Fibroblast of villous mesenchyme (primary cell): Measurements from ENCODE around the gene SHC1. TPM values are rescaled to one million over a fixed set of nuclear protein-coding genes. Genes with fewer than 3 reads are reported as not detected.

ENCODE experiments used
- DNase-seq: peaks from one replicate; pipeline ENCODE4 v3.0.0-alpha.2; 2010; ENCODE audit warnings: low read depth
- H3K4me3 ChIP-seq: 2 replicates; pipeline ENCODE4 v1.5.1; 2011; ENCODE audit warnings: low read depth, mild to moderate bottlenecking, low read length
- small RNA-seq: library from RNA; depleted of rRNA; stranded (forward); fragments of <200 nt; gene quantifications from one replicate; pipeline ENCODE3, GENCODE V24; 2012
- total RNA-seq: library from RNA; depleted of rRNA; stranded (reverse); fragments of >200 nt; gene quantifications from 2 replicates; pipeline ENCODE4 v1.2.3, GENCODE V29; 2012
- TF ChIP-seq, protein P1 (sequence below): IDR thresholded peaks from 2 replicates; pipeline ENCODE4 v1.5.1; 2012; ENCODE audit warnings: low read depth, mild to moderate bottlenecking, low read length; ENCODE audit not compliant: insufficient read depth

The SHC1 gene
- total RNA-seq, 1 donor: 330 TPM

DNA sequence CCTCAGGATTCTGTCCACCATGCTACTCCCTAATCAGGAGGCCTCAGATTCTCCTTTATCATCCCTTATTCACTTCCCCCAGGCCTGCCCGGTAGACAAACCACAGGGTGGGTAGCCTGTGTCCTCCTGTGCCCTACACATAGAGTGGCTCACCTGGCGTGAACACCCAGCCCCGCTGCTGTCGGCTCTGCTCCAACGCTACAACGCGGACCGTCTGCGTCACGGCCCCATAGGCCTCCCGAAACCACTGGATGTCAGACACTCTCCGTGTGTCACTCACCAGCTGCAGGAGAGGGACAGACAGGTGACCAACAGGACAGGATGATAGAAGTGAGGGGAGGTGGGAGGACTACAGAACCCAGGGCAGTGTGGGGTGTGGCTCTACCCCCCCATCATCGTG lies 44.3 kb downstream of the SHC1 start:
- DNase-seq: no peak
- TF ChIP-seq, protein P1, sequence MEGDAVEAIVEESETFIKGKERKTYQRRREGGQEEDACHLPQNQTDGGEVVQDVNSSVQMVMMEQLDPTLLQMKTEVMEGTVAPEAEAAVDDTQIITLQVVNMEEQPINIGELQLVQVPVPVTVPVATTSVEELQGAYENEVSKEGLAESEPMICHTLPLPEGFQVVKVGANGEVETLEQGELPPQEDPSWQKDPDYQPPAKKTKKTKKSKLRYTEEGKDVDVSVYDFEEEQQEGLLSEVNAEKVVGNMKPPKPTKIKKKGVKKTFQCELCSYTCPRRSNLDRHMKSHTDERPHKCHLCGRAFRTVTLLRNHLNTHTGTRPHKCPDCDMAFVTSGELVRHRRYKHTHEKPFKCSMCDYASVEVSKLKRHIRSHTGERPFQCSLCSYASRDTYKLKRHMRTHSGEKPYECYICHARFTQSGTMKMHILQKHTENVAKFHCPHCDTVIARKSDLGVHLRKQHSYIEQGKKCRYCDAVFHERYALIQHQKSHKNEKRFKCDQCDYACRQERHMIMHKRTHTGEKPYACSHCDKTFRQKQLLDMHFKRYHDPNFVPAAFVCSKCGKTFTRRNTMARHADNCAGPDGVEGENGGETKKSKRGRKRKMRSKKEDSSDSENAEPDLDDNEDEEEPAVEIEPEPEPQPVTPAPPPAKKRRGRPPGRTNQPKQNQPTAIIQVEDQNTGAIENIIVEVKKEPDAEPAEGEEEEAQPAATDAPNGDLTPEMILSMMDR: no peak
- H3K4me3 ChIP-seq: no peak overlapping the region

GRCh38 chr1:154925335-154926170 lies 45.0 kb downstream of the SHC1 start:
- TF ChIP-seq, protein P1: no peak
- DNase-seq: no peak
- H3K4me3 ChIP-seq: no peak overlapping the region

DNA sequence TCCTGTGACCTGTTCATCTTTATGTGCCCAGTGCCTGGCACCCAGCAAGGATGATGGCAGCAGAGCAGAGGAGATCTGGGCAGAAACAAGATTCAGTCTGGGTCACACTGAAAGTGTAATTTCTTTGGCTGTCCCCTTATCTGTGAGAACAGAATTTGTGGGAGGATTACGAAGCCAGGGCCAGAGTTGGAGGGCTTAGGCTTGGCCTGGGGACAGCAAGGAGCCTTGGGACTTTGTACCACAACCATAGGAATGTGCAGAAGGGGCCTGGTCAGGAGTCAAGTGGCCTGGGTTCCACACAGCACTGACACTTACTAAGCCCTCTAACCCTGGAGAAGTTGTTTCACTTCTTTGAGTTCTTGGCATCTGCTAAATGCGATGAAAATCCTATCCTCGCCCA lies 46.9 kb downstream of the SHC1 start:
- no peak for DNase-seq
- TF ChIP-seq, protein P1: no peak
- H3K4me3 ChIP-seq: no peak overlapping the region

- TF ChIP-seq, protein P1: no peak
- no peak for DNase-seq
- H3K4me3 ChIP-seq: no peak overlapping the region
Measured at GRCh38 chr1:154913273-154913672, 57.3 kb downstream of the SHC1 start.

DNA sequence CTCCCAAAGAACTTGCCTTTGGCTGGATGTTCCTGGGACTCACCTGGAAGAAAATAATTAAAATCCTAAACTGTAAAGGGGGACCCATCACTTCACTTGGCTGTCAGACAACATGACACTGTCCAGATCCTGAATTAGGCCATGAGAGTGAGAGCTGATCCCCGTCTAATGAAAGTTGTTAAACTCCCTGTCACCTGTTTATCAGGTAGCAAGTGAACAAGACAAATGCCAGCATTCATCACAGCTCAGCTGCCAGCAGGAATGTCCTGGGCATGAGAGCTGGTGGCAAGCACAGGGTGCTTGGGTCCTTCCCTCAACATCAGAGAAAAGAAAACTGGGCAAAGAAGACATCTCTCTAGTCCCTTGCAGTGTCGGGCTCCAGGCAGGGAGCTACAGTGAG lies 57.8 kb downstream of the SHC1 start:
- no peak for DNase-seq
- H3K4me3 ChIP-seq: no peak overlapping the region
- TF ChIP-seq, protein P1: no peak

Small RNAs within 50 kb of the gene (small RNA-seq; reads per million reads assigned to genes)
- gene MIR4258 (not detected), gene RF00017 (not detected)

Other genes with a start within 250 kb of the SHC1 start
- not detected in 2 replicates for gene KCNN3, start 100.5 kb downstream of the SHC1 start, total RNA-seq
- gene PMVK, start 34.0 kb downstream of the SHC1 start, total RNA-seq: 6.4 and 8.2 TPM in 2 replicates
- 52.2 and 54.1 TPM in 2 replicates for gene PBXIP1, start 14.6 kb downstream of the SHC1 start, total RNA-seq
- 26.7 and 28.9 TPM in 2 replicates for gene PYGO2, start 9.0 kb downstream of the SHC1 start, total RNA-seq
- 57.7 and 68.2 TPM in 2 replicates for gene CKS1B, start 3.9 kb upstream of the SHC1 start, total RNA-seq
- 22.9 and 24.2 TPM in 2 replicates for gene FLAD1, start 12.6 kb upstream of the SHC1 start, total RNA-seq
- 0.32 and 0.43 TPM in 2 replicates for gene LENEP, start 22.8 kb upstream of the SHC1 start, total RNA-seq
- gene ZBTB7B, start 32.1 kb upstream of the SHC1 start, total RNA-seq: 15.5 and 15.8 TPM in 2 replicates
- gene DCST2, start 63.0 kb upstream of the SHC1 start, total RNA-seq: not detected in 2 replicates
- not detected in 2 replicates for gene DCST1, start 63.1 kb upstream of the SHC1 start, total RNA-seq
- gene ADAM15, start 80.6 kb upstream of the SHC1 start, total RNA-seq: 41.2 and 49.2 TPM in 2 replicates
- 2.6 and 3.9 TPM in 2 replicates for gene EFNA4, start 93.0 kb upstream of the SHC1 start, total RNA-seq
- gene EFNA3, start 108.1 kb upstream of the SHC1 start, total RNA-seq: 0.32 and 0.43 TPM in 2 replicates
- gene EFNA1, start 157.1 kb upstream of the SHC1 start, total RNA-seq: not detected in 2 replicates
- gene SLC50A1, start 165.1 kb upstream of the SHC1 start, total RNA-seq: 52.5 and 58.7 TPM in 2 replicates
- gene DPM3, start 169.8 kb upstream of the SHC1 start, total RNA-seq: 23.7 and 47.0 TPM in 2 replicates
- 65.6 and 95.3 TPM in 2 replicates for gene KRTCAP2, start 202.6 kb upstream of the SHC1 start, total RNA-seq
- 6.5 and 7.7 TPM in 2 replicates for gene TRIM46, start 203.1 kb upstream of the SHC1 start, total RNA-seq
- gene THBS3, start 237.2 kb upstream of the SHC1 start, total RNA-seq: 32.8 and 35.8 TPM in 2 replicates
- 38.0 and 45.1 TPM in 2 replicates for gene MTX1, start 237.9 kb upstream of the SHC1 start, total RNA-seq